ENCODE results near the gene TTC28.

Gene TTC28

GRCh38 chr22:27947448-27947847 is 732.2 kb downstream of the TTC28 start:
- FAIRE-seq: no peak

GRCh38 chr22:27941143-27941542 is 738.5 kb downstream of the TTC28 start:
- no peak for FAIRE-seq

- FAIRE-seq: no peak
These were observed 742.2 kb downstream of the TTC28 start for GRCh38 chr22:27937453-27937852.

GRCh38 chr22:27935897-27936296 is 743.7 kb downstream of the TTC28 start:
- FAIRE-seq: no peak

- no peak for FAIRE-seq
These were observed 745.6 kb downstream of the TTC28 start for GRCh38 chr22:27934069-27934468.

- FAIRE-seq: no peak
These were observed 746.3 kb downstream of the TTC28 start for GRCh38 chr22:27933186-27933983.

GRCh38 chr22:27930331-27931060 is 749.1 kb downstream of the TTC28 start:
- no peak for FAIRE-seq
